T-helper 9 cell (primary cell): ENCODE results near the gene TDP1.
"Not testable (repeated sequence)": the region's sequence is repeated elsewhere in the genome, so short reads cannot be mapped to it uniquely, and the experiment has no call there.

Experiments used
- DNase-seq: peaks from one replicate; pipeline ENCODE4 v3.0.0-alpha.2; 2020

TDP1 gene

GRCh38 chr14:90054803-90055202, 99.1 kb downstream of the TDP1 start:
- DNase-seq: no peak

GRCh38 chr14:90056826-90057225, 101.1 kb downstream of the TDP1 start:
- no peak for DNase-seq

- no peak for DNase-seq
These were observed 103.2 kb downstream of the TDP1 start for GRCh38 chr14:90058876-90059458.

DNA sequence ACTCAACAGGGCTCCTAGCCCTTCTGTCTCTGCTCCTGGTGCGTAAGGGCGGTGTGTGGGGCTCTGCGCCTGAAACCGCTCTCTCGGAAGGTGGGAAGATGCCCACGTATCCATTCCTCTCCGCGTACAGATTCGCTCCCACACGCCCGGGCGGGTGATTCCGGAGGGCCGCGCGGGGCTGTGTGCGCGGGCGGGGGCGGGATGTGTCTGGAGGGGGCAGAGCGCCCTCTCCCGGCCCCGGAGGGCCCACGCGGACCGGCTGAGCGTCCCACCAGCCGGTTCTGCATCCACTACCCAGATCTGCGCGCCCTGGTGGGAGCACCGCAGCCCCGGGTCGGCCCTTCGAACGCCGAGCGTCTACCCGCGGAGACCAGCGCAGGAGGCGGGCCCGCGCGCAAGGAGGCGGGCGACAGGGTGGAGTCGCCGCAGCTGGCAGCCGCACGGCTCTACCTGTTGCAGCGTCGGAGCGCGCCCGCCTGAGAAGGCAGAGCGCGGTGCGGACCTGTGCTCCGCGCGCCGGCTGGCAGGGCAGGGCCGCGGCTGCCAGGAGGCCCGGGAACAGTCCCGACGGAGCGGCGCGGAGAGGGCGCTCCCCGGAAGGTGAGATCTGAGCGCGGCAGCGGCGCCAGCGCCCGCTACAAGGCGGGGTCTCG, 104.7 kb downstream of the TDP1 start:
- DNase-seq: no peak

DNA sequence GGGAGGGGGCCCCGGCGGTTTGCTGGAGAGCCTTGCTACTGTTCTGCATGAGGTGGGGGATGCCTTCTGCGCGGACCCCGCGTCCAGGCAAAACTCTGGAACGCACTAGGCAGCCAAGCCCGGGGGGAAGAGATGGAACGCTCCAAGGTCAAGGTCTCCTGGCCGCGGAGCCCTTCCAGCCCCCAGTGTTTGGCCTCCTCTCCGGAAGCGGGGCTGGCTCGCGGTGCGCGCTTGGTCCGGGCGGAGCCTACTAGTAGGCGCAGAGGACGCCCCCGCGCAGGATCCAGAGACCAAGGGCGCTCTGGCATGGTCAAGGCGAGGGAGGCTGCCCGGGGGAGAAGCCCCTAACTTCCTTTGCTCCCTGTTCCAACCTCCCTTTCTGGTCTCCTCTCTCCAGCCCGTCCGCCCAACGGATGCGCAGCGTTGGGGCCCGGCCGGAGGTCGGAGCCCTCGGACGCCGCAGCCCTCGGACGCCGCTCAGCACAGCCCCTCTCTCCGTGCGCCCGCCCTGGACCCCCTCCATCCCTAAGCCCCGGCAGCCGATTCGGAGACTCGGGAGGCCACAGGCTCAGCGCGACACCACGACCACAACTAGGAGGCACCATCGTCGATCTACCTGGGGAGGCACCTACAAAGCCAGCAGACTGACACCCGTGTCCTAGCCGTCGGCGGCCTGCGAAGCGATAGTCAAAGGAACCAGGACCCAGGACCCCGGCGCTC, 105.4 kb downstream of the TDP1 start:
- DNase-seq: no peak

GRCh38 chr14:90061685-90062126, 106.0 kb downstream of the TDP1 start, which contains the start of gene KCNK13:
Gene KCNK13 (plus strand): TSS chr14:90061994. CDS start chr14:90062206, 212 bp downstream.
- no peak for DNase-seq

DNA sequence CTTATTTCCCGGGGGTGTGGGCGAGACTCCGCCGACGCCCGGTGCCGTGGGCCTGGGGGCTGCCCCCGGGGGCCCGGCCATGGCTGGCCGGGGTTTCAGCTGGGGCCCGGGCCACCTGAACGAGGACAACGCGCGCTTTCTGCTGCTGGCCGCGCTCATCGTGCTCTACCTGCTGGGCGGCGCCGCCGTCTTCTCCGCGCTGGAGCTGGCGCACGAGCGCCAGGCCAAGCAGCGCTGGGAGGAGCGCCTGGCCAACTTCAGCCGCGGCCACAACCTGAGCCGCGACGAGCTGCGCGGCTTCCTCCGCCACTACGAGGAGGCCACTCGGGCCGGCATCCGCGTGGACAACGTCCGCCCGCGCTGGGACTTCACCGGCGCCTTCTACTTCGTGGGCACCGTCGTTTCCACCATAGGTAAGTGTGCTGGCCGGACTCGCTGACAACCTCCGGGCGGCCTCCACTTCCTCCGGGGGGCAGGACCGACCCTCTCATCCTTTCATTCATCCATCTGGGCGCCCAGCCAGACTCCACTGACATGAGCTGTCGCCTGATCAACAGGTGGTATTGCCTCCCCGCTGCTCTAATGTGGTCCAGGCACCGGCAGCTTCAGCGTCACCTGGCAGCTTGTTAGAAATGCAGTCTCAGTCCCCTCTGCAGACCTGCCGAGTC, 106.5 kb downstream of the TDP1 start:
- DNase-seq: no peak

DNA sequence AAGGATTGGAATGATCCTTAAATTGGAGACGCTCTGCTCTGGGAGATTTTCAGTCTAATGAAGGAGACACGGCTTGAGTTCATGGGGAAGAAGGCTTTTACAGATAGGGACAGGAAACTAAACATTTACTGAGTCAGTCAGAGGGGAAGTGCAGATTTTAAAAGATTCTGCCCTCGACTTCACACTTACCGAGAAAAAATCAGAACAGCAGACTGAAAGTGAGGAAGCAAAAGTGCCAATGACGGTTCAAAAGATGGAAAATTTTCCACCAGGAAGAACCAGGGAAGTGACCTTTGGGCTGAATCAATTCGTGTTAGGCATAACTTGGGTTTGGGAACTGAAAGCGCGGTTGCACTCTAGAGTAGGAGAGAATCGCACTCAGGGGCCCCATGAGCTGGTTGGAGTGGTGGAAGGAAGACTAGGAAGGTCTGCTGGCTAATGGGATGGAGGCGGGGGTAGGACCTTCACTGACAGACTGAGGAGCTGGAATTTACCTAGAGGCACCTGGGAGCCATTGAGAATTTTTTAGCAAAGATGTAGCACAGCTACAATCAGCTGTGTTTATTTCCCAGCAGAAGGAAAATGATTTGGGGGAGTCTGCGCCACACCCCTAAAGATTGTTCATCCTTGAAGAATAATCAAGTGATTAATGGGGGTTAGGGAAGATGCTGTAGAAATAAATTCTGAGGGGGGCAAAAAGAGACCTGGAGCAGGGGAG, 107.3 kb downstream of the TDP1 start:
- DNase-seq: no peak

GRCh38 chr14:90072350-90072749, 116.6 kb downstream of the TDP1 start:
- DNase-seq: no peak

- no peak for DNase-seq
These were observed 123.8 kb downstream of the TDP1 start for GRCh38 chr14:90079576-90079975.

DNA sequence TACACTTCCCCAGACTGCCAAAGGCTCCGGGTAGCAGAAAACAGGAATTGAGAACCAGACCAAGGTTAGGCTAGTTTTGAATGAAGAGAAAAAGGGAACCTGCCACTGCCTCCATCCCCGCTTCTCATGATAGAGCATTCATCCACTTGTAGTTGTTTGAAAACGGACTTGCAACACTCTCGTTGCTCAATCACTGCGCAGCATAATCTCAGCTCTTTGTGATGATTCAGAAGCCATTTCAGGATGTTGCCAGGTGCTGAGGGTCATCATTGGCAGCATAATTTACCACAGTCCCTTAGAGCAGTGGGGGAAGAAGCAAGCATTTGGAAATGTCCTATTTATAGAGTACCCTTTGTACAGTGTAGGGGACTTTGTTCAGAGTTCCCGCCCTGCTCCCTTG, 131.7 kb downstream of the TDP1 start:
- DNase-seq: no peak

DNA sequence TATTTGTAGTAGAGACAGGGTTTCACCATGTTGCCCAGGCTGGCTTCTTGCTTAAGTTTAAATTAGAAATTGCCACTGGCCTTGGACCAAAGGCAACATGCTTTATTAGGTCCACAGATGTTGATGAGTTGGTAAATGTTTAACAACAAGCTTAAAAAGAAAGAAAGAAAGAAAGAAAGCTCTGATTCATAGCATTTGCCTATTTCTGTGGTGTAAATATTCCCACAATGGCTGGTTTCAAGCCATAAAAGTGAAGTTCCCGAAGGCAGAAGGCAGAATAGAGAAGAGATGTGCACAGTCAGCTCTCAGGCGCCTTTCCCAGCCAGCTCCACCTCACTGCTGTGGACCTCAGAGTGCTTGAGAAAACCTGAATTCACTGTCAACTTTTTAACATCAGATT, 132.4 kb downstream of the TDP1 start:
- DNase-seq: no peak

GRCh38 chr14:90089486-90089885, 133.8 kb downstream of the TDP1 start:
- DNase-seq: not testable (repeated sequence)

DNA sequence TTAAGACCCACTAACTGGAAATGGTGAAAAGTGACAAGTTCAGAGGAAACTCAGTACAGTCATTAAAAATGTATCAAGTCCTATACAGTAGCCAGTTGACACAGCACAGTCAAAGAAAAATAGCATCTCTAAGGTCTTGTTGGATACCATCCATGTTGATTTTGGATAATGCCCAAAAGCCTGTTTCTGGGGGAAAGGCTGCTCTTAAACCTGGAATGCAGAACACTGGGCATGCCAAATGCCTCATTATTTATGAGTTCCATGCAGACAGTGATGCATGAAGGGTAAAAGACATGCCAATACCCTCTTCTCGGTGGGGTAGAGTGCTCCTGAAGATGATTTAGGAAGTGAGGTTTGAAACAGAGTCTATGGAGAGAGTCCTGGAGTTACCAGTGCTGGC, 135.7 kb downstream of the TDP1 start:
- DNase-seq: no peak

DNA sequence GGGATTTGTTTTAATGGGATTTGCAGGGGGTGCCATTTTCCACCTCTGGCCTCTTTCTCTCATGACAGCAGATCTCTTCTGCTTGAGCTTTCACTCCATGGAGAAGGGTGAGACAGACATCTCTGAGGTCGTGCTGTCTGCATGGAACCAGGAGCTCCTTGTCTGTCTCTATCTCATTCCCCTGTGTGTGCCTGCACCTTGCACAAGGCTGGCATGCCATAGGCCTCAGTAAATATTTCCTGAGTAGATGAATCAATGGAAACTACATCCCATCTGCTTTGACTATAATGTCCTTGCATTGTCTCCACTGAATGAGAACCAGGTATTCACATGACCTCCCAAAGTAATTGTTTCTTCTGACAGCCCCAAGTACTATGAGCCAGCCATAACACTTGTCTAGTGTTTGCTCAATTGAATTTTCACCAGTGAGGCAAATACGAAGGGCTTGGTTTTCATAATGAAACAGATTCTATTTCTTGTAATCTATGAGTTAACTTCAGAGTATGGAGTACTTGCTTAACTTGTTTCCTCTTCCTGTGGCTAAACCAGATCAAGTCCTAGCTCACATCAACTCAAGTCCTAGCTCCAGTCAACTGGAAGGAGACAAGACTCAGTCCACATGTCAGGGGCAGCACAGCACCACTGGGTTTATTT, 138.3 kb downstream of the TDP1 start:
- no peak for DNase-seq
